ENCODE data around the gene POMT2.

POMT2 gene

DNA sequence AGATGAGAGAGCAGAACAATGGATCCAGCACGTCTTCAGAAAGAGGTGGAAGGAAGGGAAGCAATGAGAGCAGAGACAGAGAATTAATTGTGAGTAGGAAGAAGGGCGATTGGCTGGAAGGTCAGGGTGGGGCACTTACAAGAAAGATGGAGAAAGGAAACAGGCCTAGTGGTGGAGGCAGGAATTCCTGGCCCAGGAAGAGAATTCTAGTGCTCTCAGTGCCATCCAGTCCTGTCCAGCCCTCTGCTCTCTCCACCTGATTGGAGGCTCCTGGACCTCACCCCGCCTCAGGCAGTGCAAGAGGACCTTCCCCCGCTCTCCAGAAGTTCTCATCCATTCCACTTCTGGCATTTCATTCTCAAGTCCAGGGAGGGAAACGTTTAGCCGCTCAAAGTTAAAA, 92.6 kb downstream of the POMT2 start:
- DNase-seq, result no peak

DNA sequence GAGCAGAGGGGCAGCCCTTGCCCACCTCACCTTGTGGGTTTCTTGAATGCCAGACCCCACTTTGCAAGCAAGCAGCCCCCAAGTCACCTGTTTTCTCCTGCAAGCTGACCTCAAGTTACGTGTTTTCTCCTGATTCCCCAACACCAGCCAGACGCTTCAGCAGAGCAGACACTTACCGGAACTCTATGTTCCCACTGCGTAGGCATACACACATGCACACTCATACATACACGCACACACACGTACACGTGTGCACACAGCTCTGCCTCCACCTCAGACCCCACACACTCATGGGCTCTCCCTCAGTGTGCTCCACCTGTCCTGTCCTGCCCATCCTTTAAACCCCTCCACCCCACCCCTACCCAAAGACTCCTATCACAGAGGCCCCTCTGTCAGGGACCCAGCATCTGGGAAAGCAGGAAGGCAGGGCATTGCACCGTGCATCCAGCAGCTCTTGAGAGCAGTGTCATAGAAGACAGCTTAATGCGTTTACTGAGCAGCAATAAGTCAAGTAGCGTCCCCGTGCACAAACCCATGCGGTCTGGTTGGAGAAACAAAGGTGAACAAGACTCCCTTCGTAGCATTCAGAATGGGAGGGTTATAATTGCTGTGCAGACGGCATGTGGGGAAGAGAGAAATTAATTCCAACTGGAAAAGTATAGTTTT, 94.7 kb downstream of the POMT2 start:
- no peak for DNase-seq

DNA sequence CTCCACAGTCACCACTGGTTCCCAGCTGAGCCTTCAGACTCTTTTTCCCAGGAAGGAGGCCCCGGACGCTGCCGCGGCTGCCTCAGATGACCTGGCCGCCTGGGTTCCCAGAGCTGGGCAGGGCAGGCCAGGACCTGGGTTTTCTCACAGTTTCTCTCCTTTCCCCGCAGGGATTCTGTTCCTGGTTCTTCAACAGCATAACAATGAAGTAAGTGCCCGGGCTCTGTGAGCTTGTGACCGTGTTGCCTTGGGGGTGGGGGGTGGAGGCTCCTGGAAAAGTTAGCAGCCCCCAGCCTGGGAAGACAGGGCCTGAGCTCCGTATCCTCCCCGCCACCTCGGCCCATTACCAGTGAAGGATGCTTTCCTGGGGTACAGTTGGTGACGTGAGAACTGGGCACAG, 95.4 kb downstream of the POMT2 start:
- no peak for DNase-seq
